HCT116 (cell line): ENCODE data around the gene OSBPL1A.

Experiments used
- EGR1 ChIP-seq: IDR thresholded peaks from 2 replicates; pipeline ENCODE4 v1.6.1; 2012; ENCODE audit warnings: low read depth
- JUND ChIP-seq: IDR thresholded peaks from 2 replicates; pipeline ENCODE4 v1.6.1; 2012
- POLR2A ChIP-seq: IDR thresholded peaks from 2 replicates; pipeline ENCODE4 v1.7.0; 2011; ENCODE audit warnings: borderline replicate concordance; ENCODE audit not compliant: insufficient read depth, insufficient read length; ENCODE audit errors: extremely low read depth
- POLR2AphosphoS5 ChIP-seq: IDR thresholded peaks from 2 replicates; pipeline ENCODE4 v1.6.1; 2011; ENCODE audit warnings: mild to moderate bottlenecking, low read depth, low read length, moderate library complexity
- RAD21 ChIP-seq: IDR thresholded peaks from 2 replicates; pipeline ENCODE4 v1.6.1; 2012; ENCODE audit warnings: low read depth, mild to moderate bottlenecking
- TCF7L2 ChIP-seq: IDR thresholded peaks from 2 replicates; pipeline ENCODE4 v1.7.0; 2011; ENCODE audit warnings: borderline replicate concordance, inconsistent platforms; ENCODE audit not compliant: insufficient read depth, insufficient read length; ENCODE audit errors: extremely low read depth
- ZNF274 ChIP-seq: fragments of 200-500 bp; sonication (Bioruptor generic); IDR thresholded peaks from 2 replicates; pipeline ENCODE4 v1.6.1; 2014; ENCODE audit warnings: mild to moderate bottlenecking, low read depth, low read length, inconsistent platforms
- TF ChIP-seq, protein P1 (sequence below), 3 experiments: fragments of 200-600 bp in 1 of 3; sonication (generic) in 1 of 3; IDR thresholded peaks in 2 of 3; conservative IDR thresholded peaks in 1 of 3; 2 replicates each; pipeline ENCODE4 v1.5.1; 2012 to 2017; ENCODE audit warnings: low read depth in 2 of 3, low read length in 2 of 3, antibody characterized with exemption in 1 of 3, borderline replicate concordance in 1 of 3, control low read depth in 1 of 3, mild to moderate bottlenecking in 1 of 3, mixed read lengths in 1 of 3, mixed run types in 1 of 3, moderate library complexity in 1 of 3; ENCODE audit not compliant: insufficient read depth in 1 of 3
- TF ChIP-seq, protein P2 (sequence below): IDR thresholded peaks from 2 replicates; pipeline ENCODE4 v1.6.1; 2012
- TF ChIP-seq, protein P3 (sequence below): IDR thresholded peaks from 2 replicates; pipeline ENCODE4 v1.6.1; 2011; ENCODE audit warnings: mild to moderate bottlenecking, low read length, moderate library complexity; ENCODE audit not compliant: insufficient replicate concordance; ENCODE audit errors: extremely low read depth
- TF ChIP-seq, protein P4 (sequence below): IDR thresholded peaks from 2 replicates; pipeline ENCODE4 v1.6.1; 2012
- TF ChIP-seq, protein P5 (sequence below): IDR thresholded peaks from 2 replicates; pipeline ENCODE4 v1.6.1; 2012; ENCODE audit warnings: low read depth

- no peak for TF ChIP-seq EGR1
- TF ChIP-seq, protein P1, sequence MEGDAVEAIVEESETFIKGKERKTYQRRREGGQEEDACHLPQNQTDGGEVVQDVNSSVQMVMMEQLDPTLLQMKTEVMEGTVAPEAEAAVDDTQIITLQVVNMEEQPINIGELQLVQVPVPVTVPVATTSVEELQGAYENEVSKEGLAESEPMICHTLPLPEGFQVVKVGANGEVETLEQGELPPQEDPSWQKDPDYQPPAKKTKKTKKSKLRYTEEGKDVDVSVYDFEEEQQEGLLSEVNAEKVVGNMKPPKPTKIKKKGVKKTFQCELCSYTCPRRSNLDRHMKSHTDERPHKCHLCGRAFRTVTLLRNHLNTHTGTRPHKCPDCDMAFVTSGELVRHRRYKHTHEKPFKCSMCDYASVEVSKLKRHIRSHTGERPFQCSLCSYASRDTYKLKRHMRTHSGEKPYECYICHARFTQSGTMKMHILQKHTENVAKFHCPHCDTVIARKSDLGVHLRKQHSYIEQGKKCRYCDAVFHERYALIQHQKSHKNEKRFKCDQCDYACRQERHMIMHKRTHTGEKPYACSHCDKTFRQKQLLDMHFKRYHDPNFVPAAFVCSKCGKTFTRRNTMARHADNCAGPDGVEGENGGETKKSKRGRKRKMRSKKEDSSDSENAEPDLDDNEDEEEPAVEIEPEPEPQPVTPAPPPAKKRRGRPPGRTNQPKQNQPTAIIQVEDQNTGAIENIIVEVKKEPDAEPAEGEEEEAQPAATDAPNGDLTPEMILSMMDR (IDR thresholded peaks at IDR 0.05 in 2 of 3, conservative IDR thresholded peaks at IDR 0.05 in 1 of 3; ENCODE audit: borderline replicate concordance in 1 of 3, insufficient read depth in 1 of 3, low read depth in 2 of 3, low read length in 2 of 3), result no peak
- TF ChIP-seq JUND, result no peak
- TF ChIP-seq ZNF274, result no peak
- no peak for TF ChIP-seq POLR2A
- TF ChIP-seq, protein P2, sequence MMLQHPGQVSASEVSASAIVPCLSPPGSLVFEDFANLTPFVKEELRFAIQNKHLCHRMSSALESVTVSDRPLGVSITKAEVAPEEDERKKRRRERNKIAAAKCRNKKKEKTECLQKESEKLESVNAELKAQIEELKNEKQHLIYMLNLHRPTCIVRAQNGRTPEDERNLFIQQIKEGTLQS, result no peak
- TF ChIP-seq, protein P3, sequence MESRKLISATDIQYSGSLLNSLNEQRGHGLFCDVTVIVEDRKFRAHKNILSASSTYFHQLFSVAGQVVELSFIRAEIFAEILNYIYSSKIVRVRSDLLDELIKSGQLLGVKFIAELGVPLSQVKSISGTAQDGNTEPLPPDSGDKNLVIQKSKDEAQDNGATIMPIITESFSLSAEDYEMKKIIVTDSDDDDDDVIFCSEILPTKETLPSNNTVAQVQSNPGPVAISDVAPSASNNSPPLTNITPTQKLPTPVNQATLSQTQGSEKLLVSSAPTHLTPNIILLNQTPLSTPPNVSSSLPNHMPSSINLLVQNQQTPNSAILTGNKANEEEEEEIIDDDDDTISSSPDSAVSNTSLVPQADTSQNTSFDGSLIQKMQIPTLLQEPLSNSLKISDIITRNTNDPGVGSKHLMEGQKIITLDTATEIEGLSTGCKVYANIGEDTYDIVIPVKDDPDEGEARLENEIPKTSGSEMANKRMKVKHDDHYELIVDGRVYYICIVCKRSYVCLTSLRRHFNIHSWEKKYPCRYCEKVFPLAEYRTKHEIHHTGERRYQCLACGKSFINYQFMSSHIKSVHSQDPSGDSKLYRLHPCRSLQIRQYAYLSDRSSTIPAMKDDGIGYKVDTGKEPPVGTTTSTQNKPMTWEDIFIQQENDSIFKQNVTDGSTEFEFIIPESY, result no peak
- TF ChIP-seq TCF7L2, result no peak
- TF ChIP-seq, protein P4, sequence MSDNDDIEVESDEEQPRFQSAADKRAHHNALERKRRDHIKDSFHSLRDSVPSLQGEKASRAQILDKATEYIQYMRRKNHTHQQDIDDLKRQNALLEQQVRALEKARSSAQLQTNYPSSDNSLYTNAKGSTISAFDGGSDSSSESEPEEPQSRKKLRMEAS, result no peak
- TF ChIP-seq RAD21, result no peak
- TF ChIP-seq, protein P5, sequence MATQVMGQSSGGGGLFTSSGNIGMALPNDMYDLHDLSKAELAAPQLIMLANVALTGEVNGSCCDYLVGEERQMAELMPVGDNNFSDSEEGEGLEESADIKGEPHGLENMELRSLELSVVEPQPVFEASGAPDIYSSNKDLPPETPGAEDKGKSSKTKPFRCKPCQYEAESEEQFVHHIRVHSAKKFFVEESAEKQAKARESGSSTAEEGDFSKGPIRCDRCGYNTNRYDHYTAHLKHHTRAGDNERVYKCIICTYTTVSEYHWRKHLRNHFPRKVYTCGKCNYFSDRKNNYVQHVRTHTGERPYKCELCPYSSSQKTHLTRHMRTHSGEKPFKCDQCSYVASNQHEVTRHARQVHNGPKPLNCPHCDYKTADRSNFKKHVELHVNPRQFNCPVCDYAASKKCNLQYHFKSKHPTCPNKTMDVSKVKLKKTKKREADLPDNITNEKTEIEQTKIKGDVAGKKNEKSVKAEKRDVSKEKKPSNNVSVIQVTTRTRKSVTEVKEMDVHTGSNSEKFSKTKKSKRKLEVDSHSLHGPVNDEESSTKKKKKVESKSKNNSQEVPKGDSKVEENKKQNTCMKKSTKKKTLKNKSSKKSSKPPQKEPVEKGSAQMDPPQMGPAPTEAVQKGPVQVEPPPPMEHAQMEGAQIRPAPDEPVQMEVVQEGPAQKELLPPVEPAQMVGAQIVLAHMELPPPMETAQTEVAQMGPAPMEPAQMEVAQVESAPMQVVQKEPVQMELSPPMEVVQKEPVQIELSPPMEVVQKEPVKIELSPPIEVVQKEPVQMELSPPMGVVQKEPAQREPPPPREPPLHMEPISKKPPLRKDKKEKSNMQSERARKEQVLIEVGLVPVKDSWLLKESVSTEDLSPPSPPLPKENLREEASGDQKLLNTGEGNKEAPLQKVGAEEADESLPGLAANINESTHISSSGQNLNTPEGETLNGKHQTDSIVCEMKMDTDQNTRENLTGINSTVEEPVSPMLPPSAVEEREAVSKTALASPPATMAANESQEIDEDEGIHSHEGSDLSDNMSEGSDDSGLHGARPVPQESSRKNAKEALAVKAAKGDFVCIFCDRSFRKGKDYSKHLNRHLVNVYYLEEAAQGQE, result no peak
- TF ChIP-seq POLR2AphosphoS5, result no peak
Measured at GRCh38 chr18:24408496-24408895, 10.9 kb upstream of the OSBPL1A start.
